Activated CD8-positive, alpha-beta T cell treated with anti-CD3 and anti-CD28 coated beads, Interleukin-2, amount 10 ng/mL, durations not matched to agents 7 days and 5 days (primary cell): ENCODE measurements around the gene NDUFS8. TPM values are rescaled to one million over a fixed set of nuclear protein-coding genes. Genes with fewer than 3 reads are reported as not detected.
"Not testable (repeated sequence)": the region's sequence is repeated elsewhere in the genome, so short reads cannot be mapped to it uniquely, and the experiment has no call there.

Experiments used
- ATAC-seq: fragments of 150-1000 bp; cut with Tn5 transposase; one replicate; pipeline ENCODE4 v1.10.0; 2021; ENCODE audit warnings: moderate library complexity
- CTCF ChIA-PET: fragments of 350-600 bp; sonication (Branson Sonifier 250); formaldehyde crosslinking; loops from one replicate; lab custom pipeline; 2021; ENCODE audit warnings: antibody characterized with exemption; lab: Charles Lee
- POLR2A ChIA-PET: fragments of 350-600 bp; sonication (Branson Sonifier 250); formaldehyde crosslinking; loops from one replicate; lab custom pipeline; 2021; ENCODE audit warnings: antibody characterized with exemption; lab: Charles Lee
- DNase-seq: peaks from one replicate; pipeline ENCODE4 v3.0.0-alpha.2; 2020
- H3K27ac Mint-ChIP-seq: one replicate; pipeline ENCODE4 v1.8.0; 2021; ENCODE audit warnings: mild to moderate bottlenecking, mixed read lengths
- H3K27me3 Mint-ChIP-seq: one replicate; pipeline ENCODE4 v1.8.0; 2021; ENCODE audit warnings: low read depth, mixed read lengths
- H3K36me3 Mint-ChIP-seq: one replicate; pipeline ENCODE4 v1.8.0; 2021; ENCODE audit warnings: low read depth, mixed read lengths
- H3K4me1 Mint-ChIP-seq: one replicate; pipeline ENCODE4 v1.8.0; 2021; ENCODE audit warnings: low read depth, mixed read lengths
- H3K4me3 Mint-ChIP-seq: one replicate; pipeline ENCODE4 v1.8.0; 2021; ENCODE audit warnings: mild to moderate bottlenecking, mixed read lengths
- H3K9me3 Mint-ChIP-seq: one replicate; pipeline ENCODE4 v1.8.0; 2022; ENCODE audit warnings: mixed read lengths; ENCODE audit not compliant: insufficient read depth
- total RNA-seq, 2 experiments: library from RNA; stranded (reverse); gene quantifications; one replicate each; pipeline ENCODE4 v1.2.3, GENCODE V29; 2021

The NDUFS8 gene
- 100 to 1,000 TPM; 146 to 163 TPM for total RNA-seq

GRCh38 chr11:68030318-68031143, at the start of gene NDUFS8:
Gene NDUFS8, plus strand, starts transcription at chr11:68030681. Its CDS starts 1,471 bp downstream, at chr11:68032152.
- H3K4me3 Mint-ChIP-seq = peak within 1 kb of the TSS; percentile 97
- ATAC-seq (peak; percentile 98), DNase-seq (peak; percentile 97)
- H3K27me3 Mint-ChIP-seq = no peaks in the 10 kb centered on the region
- peak within 1 kb of the TSS; percentile 98 for H3K27ac Mint-ChIP-seq
- peaks cover 14% of the 10 kb centered on the region for H3K36me3 Mint-ChIP-seq
- H3K9me3 Mint-ChIP-seq = no peaks in the 10 kb centered on the region
- H3K4me1 Mint-ChIP-seq = peaks cover 40% of the 10 kb centered on the region
- CTCF ChIA-PET = interaction anchor here (1.2 kb wide), 1 partner anchor 240 kb away, joined by 3 read pairs; no protein-coding TSS in a partner anchor
- POLR2A ChIA-PET = interaction anchor here (0.7 to 2.4 kb wide), 4 partner anchors 8 to 21 kb away, joined by 3 to 15 read pairs (median 3); no protein-coding TSS in a partner anchor

- POLR2A ChIA-PET = not testable (repeated sequence)
Measured at GRCh38 chr11:67981226-67981625, 49.3 kb upstream of the NDUFS8 start.

GRCh38 chr11:67982255-67982857, 48.1 kb upstream of the NDUFS8 start:
- DNase-seq, H3K4me3 Mint-ChIP-seq, H3K27ac Mint-ChIP-seq, ATAC-seq, POLR2A ChIA-PET, H3K36me3 Mint-ChIP-seq, H3K27me3 Mint-ChIP-seq, H3K9me3 Mint-ChIP-seq, H3K4me1 Mint-ChIP-seq, CTCF ChIA-PET: not testable (repeated sequence)

More at GRCh38 chr11:67981226-67981625, 49.3 kb upstream of the NDUFS8 start:
- not testable (repeated sequence) for H3K36me3 Mint-ChIP-seq, H3K4me1 Mint-ChIP-seq, H3K4me3 Mint-ChIP-seq, H3K27me3 Mint-ChIP-seq, H3K27ac Mint-ChIP-seq, ATAC-seq, H3K9me3 Mint-ChIP-seq, DNase-seq
- CTCF ChIA-PET = interaction anchor here (0.9 to 2.2 kb wide), 3 partner anchors 13 to 26 kb away, joined by 3 to 7 read pairs (median 3); no protein-coding TSS in a partner anchor

GRCh38 chr11:67983951-67984350, 46.5 kb upstream of the NDUFS8 start:
- ChIA-PET CTCF (no interaction called here), POLR2A (no interaction called here)
- H3K4me1 Mint-ChIP-seq = no peaks in the 10 kb centered on the region
- no peak for ATAC-seq
- DNase-seq = no peak
- no peaks in the 10 kb centered on the region for H3K36me3 Mint-ChIP-seq
- no peaks in the 10 kb centered on the region for H3K27me3 Mint-ChIP-seq
- no peaks in the 10 kb centered on the region for H3K9me3 Mint-ChIP-seq
- no peak overlapping the region for H3K4me3 Mint-ChIP-seq
- no peak overlapping the region for H3K27ac Mint-ChIP-seq

- H3K27ac Mint-ChIP-seq, H3K36me3 Mint-ChIP-seq, DNase-seq, CTCF ChIA-PET, H3K4me1 Mint-ChIP-seq, H3K4me3 Mint-ChIP-seq, H3K27me3 Mint-ChIP-seq, ATAC-seq, POLR2A ChIA-PET, H3K9me3 Mint-ChIP-seq: not testable (repeated sequence)
Measured at GRCh38 chr11:67985302-67985701, 45.2 kb upstream of the NDUFS8 start.

- CTCF ChIA-PET, H3K36me3 Mint-ChIP-seq, POLR2A ChIA-PET, DNase-seq, H3K9me3 Mint-ChIP-seq, H3K4me3 Mint-ChIP-seq, H3K27ac Mint-ChIP-seq, ATAC-seq, H3K27me3 Mint-ChIP-seq: not testable (repeated sequence)
- peaks cover 11% of the 10 kb centered on the region for H3K4me1 Mint-ChIP-seq
Measured at GRCh38 chr11:67990546-67991346, 39.7 kb upstream of the NDUFS8 start.

GRCh38 chr11:67991347-67992121, 38.9 kb upstream of the NDUFS8 start:
- H3K27me3 Mint-ChIP-seq, CTCF ChIA-PET, POLR2A ChIA-PET, DNase-seq, H3K27ac Mint-ChIP-seq, H3K9me3 Mint-ChIP-seq, H3K4me3 Mint-ChIP-seq, ATAC-seq, H3K36me3 Mint-ChIP-seq: not testable (repeated sequence)
- H3K4me1 Mint-ChIP-seq = peaks cover 11% of the 10 kb centered on the region

- ATAC-seq, POLR2A ChIA-PET, H3K9me3 Mint-ChIP-seq, H3K4me3 Mint-ChIP-seq, H3K27me3 Mint-ChIP-seq: not testable (repeated sequence)
- Mint-ChIP-seq H3K27ac (peak overlapping the region; percentile 22), H3K4me1 (peaks cover 32% of the 10 kb centered on the region), H3K36me3 (peaks cover 10% of the 10 kb centered on the region)
- DNase-seq = peak; percentile 65
- CTCF ChIA-PET = interaction anchor here (0.7 to 1.6 kb wide), 8 partner anchors 9 to 123 kb away, joined by 3 to 8 read pairs (median 4); no protein-coding TSS in a partner anchor
Measured at GRCh38 chr11:67993821-67994220, 36.7 kb upstream of the NDUFS8 start.

- H3K27me3 Mint-ChIP-seq, DNase-seq, H3K27ac Mint-ChIP-seq, ATAC-seq, H3K9me3 Mint-ChIP-seq, POLR2A ChIA-PET, H3K4me3 Mint-ChIP-seq: not testable (repeated sequence)
- Mint-ChIP-seq H3K36me3 (peaks cover 10% of the 10 kb centered on the region), H3K4me1 (peaks cover 38% of the 10 kb centered on the region)
- CTCF ChIA-PET = interaction anchor here (0.7 to 1.4 kb wide), 7 partner anchors 8 to 123 kb away, joined by 3 to 8 read pairs (median 3); no protein-coding TSS in a partner anchor
Measured at GRCh38 chr11:67994387-67994786, 36.1 kb upstream of the NDUFS8 start.

GRCh38 chr11:67995129-67995528, 35.4 kb upstream of the NDUFS8 start:
- H3K27ac Mint-ChIP-seq, POLR2A ChIA-PET, H3K9me3 Mint-ChIP-seq, H3K27me3 Mint-ChIP-seq, ATAC-seq, DNase-seq, H3K4me3 Mint-ChIP-seq: not testable (repeated sequence)
- H3K36me3 Mint-ChIP-seq = peaks cover 10% of the 10 kb centered on the region
- H3K4me1 Mint-ChIP-seq = peaks cover 45% of the 10 kb centered on the region
- CTCF ChIA-PET = interaction anchor here (1.4 kb wide), 1 partner anchor 39 kb away, joined by 8 read pairs; no protein-coding TSS in a partner anchor

- POLR2A ChIA-PET, H3K27ac Mint-ChIP-seq, ATAC-seq, H3K4me3 Mint-ChIP-seq, CTCF ChIA-PET, H3K9me3 Mint-ChIP-seq, H3K27me3 Mint-ChIP-seq, DNase-seq: not testable (repeated sequence)
- Mint-ChIP-seq H3K4me1 (peaks cover 49% of the 10 kb centered on the region), H3K36me3 (peaks cover 10% of the 10 kb centered on the region)
Measured at GRCh38 chr11:67995579-67995978, 34.9 kb upstream of the NDUFS8 start.
